Ishikawa (cell line): ENCODE results near the gene LGALS7B.

ENCODE experiments used
- CEBPB ChIP-seq: IDR thresholded peaks from 2 replicates; pipeline ENCODE4 v1.6.1; 2012
- CREB1 ChIP-seq: IDR thresholded peaks from 2 replicates; pipeline ENCODE4 v1.6.1; 2012; ENCODE audit warnings: low read depth
- EGR1 ChIP-seq: IDR thresholded peaks from 2 replicates; pipeline ENCODE4 v1.6.1; 2012
- EP300 ChIP-seq: IDR thresholded peaks from 2 replicates; pipeline ENCODE4 v1.6.1; 2012; ENCODE audit warnings: borderline replicate concordance
- FOXM1 ChIP-seq: IDR thresholded peaks from 2 replicates; pipeline ENCODE4 v1.6.1; 2012; ENCODE audit warnings: low read depth, borderline replicate concordance
- MAX ChIP-seq: IDR thresholded peaks from 2 replicates; pipeline ENCODE4 v1.6.1; 2012
- NFIC ChIP-seq: IDR thresholded peaks from 2 replicates; pipeline ENCODE4 v1.6.1; 2012
- RAD21 ChIP-seq: IDR thresholded peaks from 2 replicates; pipeline ENCODE4 v1.6.1; 2012; ENCODE audit warnings: low read depth
- REST ChIP-seq: IDR thresholded peaks from 2 replicates; pipeline ENCODE4 v1.6.1; 2012; ENCODE audit warnings: low read depth, mild to moderate bottlenecking
- TAF1 ChIP-seq: IDR thresholded peaks from 2 replicates; pipeline ENCODE4 v1.6.1; 2012; ENCODE audit warnings: low read depth, mild to moderate bottlenecking
- TCF12 ChIP-seq: IDR thresholded peaks from 2 replicates; pipeline ENCODE4 v1.6.1; 2012; ENCODE audit warnings: low read depth
- TEAD4 ChIP-seq: IDR thresholded peaks from 2 replicates; pipeline ENCODE4 v1.6.1; 2012
- USF1 ChIP-seq: IDR thresholded peaks from 2 replicates; pipeline ENCODE4 v1.6.1; 2012
- YY1 ChIP-seq: IDR thresholded peaks from 2 replicates; pipeline ENCODE4 v1.6.1; 2012; ENCODE audit warnings: low read depth
- ZBTB7A ChIP-seq: IDR thresholded peaks from 2 replicates; pipeline ENCODE4 v1.6.1; 2012; ENCODE audit warnings: low read depth

LGALS7B gene

GRCh38 chr19:38833092-38833425 lies 44.1 kb downstream of the LGALS7B start:
- TF ChIP-seq TAF1: no peak
- no peak for TF ChIP-seq FOXM1
- TF ChIP-seq EGR1: no peak
- no peak for TF ChIP-seq TCF12
- TF ChIP-seq YY1: no peak
- no peak for TF ChIP-seq MAX
- TF ChIP-seq ZBTB7A: no peak
- no peak for TF ChIP-seq CREB1
- TF ChIP-seq REST: no peak
- TF ChIP-seq CEBPB: no peak
- TF ChIP-seq NFIC: no peak

GRCh38 chr19:38834104-38834490 lies 45.1 kb downstream of the LGALS7B start:
- TF ChIP-seq CREB1 (no peak), NFIC (no peak)

GRCh38 chr19:38834590-38834989 lies 45.6 kb downstream of the LGALS7B start:
- TF ChIP-seq TEAD4: no peak
- TF ChIP-seq CREB1: no peak
- no peak for TF ChIP-seq MAX
- TF ChIP-seq REST: no peak
- TF ChIP-seq YY1: no peak
- no peak for TF ChIP-seq FOXM1
- no peak for TF ChIP-seq TCF12
- TF ChIP-seq USF1: no peak
- no peak for TF ChIP-seq ZBTB7A
- TF ChIP-seq CEBPB: no peak
- TF ChIP-seq EP300: no peak
- TF ChIP-seq TAF1: no peak
- no peak for TF ChIP-seq NFIC
- TF ChIP-seq EGR1: no peak
- no peak for TF ChIP-seq RAD21

GRCh38 chr19:38836159-38836982 lies 47.4 kb downstream of the LGALS7B start:
- TF ChIP-seq CEBPB (no peak), MAX (no peak), EGR1 (no peak), REST (no peak)

GRCh38 chr19:38836983-38837626 lies 48.1 kb downstream of the LGALS7B start:
- no peak for TF ChIP-seq MAX
- TF ChIP-seq FOXM1: no peak
- TF ChIP-seq USF1: no peak
- no peak for TF ChIP-seq RAD21
- TF ChIP-seq TCF12: no peak
- no peak for TF ChIP-seq EGR1
- TF ChIP-seq REST: no peak
- TF ChIP-seq CEBPB: no peak
- no peak for TF ChIP-seq CREB1
- TF ChIP-seq TEAD4: no peak
- TF ChIP-seq YY1: no peak
- no peak for TF ChIP-seq ZBTB7A
- TF ChIP-seq TAF1: no peak
- no peak for TF ChIP-seq NFIC
- no peak for TF ChIP-seq EP300
